KG1 (cell line): ENCODE data around the gene CCDC186.

ENCODE experiments used
- DNase-seq: peaks from one replicate; lab custom pipeline; 2025; lab: John Stamatoyannopoulos, UW

CCDC186 gene

DNA sequence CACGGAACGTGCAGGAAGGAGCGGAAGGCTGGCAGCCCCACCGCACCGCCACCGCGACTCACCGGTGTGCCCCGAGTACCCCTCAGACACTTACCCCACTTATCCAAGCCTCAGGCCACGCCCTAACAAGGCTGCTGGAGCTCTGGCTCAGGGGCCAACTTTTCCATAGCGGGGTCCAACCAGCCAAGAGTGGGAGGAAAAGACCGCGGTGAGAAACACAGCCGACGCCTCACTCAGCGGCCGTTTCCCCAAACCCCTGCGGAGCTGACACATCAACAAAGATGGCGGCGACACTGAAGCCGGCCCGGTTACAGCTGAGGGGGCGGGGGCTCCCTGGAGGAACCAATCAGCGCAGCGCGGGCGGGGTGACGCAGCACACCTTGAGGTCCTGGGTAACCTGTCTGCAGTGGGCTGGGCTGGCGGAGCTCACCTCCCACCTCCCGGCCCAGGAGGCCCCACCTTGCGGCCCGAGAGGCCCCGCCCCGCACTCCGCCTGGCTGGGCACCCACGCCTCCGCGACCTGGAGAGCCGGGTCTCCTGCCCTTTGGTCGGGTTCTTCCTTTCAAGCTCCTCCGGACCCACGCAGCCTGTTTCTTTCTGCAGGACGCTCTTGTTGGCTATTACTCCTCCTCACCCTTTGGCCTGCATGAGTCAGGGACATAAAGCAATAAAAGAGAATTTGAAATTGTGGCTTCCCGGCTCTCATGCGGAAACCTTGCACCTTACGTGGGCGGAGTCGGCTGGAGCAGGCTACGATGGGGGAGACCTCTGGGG is at the start of gene CCDC186:
Gene CCDC186 (minus strand): TSS at position 283 of the 774 bp plus-strand sequence. CDS start 10,935 bp downstream, outside the sequence.
- peak; percentile 87 for DNase-seq

GRCh38 chr10:114223066-114223465 is 49.1 kb upstream of the CCDC186 start:
- DNase-seq: no peak

DNA sequence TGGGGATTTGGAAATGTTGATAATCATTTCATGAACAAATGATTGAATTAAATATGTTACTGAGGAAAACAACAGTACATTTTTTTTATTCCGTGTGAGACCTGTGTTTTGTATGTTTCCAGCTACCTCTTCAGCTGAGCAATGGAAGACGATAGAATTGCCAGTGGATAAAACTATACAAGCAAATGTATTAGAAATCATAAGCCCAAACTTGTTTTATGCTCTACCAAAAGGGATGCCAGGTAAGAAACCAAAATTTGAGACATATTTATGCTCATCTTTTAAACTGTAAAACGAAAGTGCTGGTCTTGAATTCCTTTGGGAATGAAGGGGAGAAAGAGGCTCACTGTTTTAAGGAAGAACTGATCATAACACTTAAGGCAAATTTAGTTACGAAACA is 47.2 kb upstream of the CCDC186 start:
- no peak for DNase-seq

- DNase-seq: no peak
Observed at GRCh38 chr10:114220281-114220680, 46.3 kb upstream of the CCDC186 start.

DNA sequence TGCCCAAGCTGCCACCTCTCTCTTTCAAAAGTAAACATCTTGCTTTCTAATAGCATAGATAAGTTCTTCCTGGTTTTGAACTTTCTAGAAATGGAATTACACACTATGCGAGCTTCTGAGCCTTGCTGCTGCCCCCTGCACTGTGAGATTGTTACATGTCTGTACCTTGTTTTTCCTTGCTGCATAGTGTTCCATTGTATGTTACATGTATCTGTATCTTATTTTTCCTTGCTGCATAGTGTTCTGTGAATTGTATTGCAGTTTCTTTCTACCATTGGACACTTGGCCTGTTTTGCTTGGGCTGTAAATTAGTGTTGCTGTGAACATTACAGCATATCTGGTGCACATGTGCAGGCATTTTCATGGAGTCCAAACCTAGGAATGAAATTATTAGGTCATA is 41.0 kb upstream of the CCDC186 start:
- no peak for DNase-seq

GRCh38 chr10:114212153-114212552 is 38.1 kb upstream of the CCDC186 start:
- no peak for DNase-seq

GRCh38 chr10:114208351-114208750 is 34.3 kb upstream of the CCDC186 start:
- DNase-seq: no peak

GRCh38 chr10:114207349-114207748 is 33.3 kb upstream of the CCDC186 start:
- no peak for DNase-seq

- DNase-seq: no peak
Observed at GRCh38 chr10:114206902-114207301, 32.9 kb upstream of the CCDC186 start.

DNA sequence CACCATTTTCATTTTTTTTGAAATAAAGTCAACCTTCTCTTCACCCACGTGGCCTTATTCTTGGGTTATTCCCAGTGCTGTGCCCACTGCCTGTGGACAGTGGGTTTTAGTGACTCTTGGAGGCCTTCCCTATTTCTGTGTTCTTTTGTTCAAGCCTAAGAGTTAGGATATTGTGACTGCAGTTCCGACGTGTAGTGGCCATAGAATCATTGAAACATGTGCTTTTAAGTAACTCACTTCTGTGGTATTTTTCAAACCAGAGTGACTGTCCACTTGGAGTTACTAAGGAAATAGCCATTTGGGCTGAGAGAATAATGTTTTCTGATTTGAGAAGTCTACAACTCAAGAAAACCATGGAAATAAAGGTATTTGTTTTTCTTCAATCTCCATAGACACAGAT is 28.8 kb upstream of the CCDC186 start:
- no peak for DNase-seq

- no peak for DNase-seq
Observed at GRCh38 chr10:114199239-114199638, 25.2 kb upstream of the CCDC186 start.

GRCh38 chr10:114195079-114195478 is 21.1 kb upstream of the CCDC186 start:
- no peak for DNase-seq

GRCh38 chr10:114189700-114190099 is 15.7 kb upstream of the CCDC186 start:
- no peak for DNase-seq

GRCh38 chr10:114188900-114189299 is 14.9 kb upstream of the CCDC186 start:
- no peak for DNase-seq

- DNase-seq: no peak
Observed at GRCh38 chr10:114188001-114188400, 14.0 kb upstream of the CCDC186 start.

GRCh38 chr10:114184276-114184675 is 10.3 kb upstream of the CCDC186 start:
- no peak for DNase-seq

- no peak for DNase-seq
Observed at GRCh38 chr10:114183563-114183962, 9.6 kb upstream of the CCDC186 start.

- no peak for DNase-seq
Observed at GRCh38 chr10:114181971-114182370, 8.0 kb upstream of the CCDC186 start.

- no peak for DNase-seq
Observed at GRCh38 chr10:114180937-114181336, 6.9 kb upstream of the CCDC186 start.

- no peak for DNase-seq
Observed at GRCh38 chr10:114179747-114180146, 5.7 kb upstream of the CCDC186 start.

GRCh38 chr10:114179148-114179547 is 5.1 kb upstream of the CCDC186 start, which contains the start of gene TDRD1:
Gene TDRD1 (plus strand): TSS chr10:114179353. CDS start chr10:114187832, 8,479 bp downstream.
- no peak for DNase-seq

DNA sequence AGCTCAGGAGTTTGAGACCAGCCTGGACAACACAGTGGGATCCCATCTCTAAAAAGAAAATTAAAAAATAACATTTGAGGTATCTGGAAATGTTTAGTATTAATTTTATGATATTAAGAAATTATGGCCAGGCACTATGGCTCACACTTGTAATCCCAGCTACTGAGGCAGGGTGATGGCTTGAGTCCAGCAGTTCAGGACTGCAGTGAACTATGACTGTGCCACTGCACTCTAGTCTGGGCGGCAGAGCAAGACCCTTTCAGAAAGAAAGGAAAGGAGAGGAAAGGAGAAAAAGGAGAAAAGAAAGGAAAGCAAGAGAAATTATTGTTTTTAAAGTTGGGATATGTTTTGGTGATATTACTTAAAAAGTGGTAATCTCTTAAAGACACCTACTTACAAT is 2.5 kb upstream of the CCDC186 start:
- no peak for DNase-seq

DNA sequence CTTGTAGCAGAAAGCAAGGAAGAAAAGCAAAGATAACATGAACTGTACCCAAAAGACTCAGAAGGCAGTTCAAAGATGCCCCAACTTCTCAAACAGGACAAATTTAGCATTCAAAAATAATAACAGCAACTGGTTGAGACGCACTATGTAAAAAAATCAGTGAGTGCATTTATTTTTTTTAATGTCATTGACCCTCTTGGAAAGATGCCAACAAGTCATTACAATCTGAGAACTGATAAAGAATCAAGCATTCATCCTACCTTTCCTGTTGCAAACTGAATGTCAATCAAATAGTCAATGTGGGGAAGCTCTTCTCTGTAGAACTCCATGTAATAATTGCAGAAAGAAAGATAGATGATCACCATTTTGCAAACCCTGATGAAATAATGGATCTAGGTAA is 1.7 kb upstream of the CCDC186 start:
- no peak for DNase-seq

DNA sequence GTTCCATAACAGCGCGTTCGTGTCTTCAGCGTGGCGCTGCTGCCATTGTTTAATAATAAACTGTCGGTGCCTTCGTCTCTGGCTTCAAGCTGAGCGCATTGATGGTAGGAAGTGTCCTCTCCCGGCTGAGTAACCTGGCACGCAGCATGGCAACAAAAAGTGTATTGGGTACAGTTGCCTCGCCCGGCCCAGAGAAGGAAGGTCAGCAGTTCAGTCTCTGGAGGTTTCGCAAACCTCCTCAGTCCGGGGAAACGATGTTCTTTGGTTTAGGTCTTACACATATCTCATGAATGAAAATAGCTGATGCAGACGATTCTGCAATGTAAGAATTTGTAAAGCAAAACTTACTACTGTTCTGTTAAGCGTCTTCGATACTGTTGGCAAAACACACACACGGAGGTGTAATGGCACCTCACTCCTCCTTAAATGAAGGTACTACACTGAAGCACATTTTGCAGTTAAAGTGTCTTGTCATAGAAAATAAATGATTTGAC is 739 bp upstream of the CCDC186 start:
- peak; percentile 85 for DNase-seq
